GM10266 (cell line): Measurements from ENCODE around the gene LOXL3.

ENCODE experiments used
- DNase-seq: peaks from one replicate; pipeline ENCODE4 v3.0.0; 2012; ENCODE audit errors: extremely low spot score
- CTCF ChIP-seq: IDR thresholded peaks from 2 replicates; pipeline ENCODE4 v1.5.1; 2012; ENCODE audit warnings: mild to moderate bottlenecking, low read depth; ENCODE audit not compliant: control insufficient read depth, insufficient read depth; ENCODE audit errors: missing control alignments

Gene LOXL3

GRCh38 chr2:74498500-74499266 lies 55.1 kb downstream of the LOXL3 start:
- DNase-seq: peak; percentile 47
- TF ChIP-seq CTCF: no peak

- no peak for TF ChIP-seq CTCF
- DNase-seq: peak; percentile 47
Measured at GRCh38 chr2:74497777-74498499, 55.8 kb downstream of the LOXL3 start.

GRCh38 chr2:74496997-74497776 lies 56.6 kb downstream of the LOXL3 start:
- no peak for DNase-seq
- no peak for TF ChIP-seq CTCF

GRCh38 chr2:74495440-74495839 lies 58.3 kb downstream of the LOXL3 start:
- DNase-seq: no peak
- TF ChIP-seq CTCF: no peak

GRCh38 chr2:74493546-74493945 lies 60.2 kb downstream of the LOXL3 start:
- TF ChIP-seq CTCF: no peak
- no peak for DNase-seq

GRCh38 chr2:74491648-74492544 lies 61.8 kb downstream of the LOXL3 start:
- no peak for DNase-seq
- TF ChIP-seq CTCF: no peak
